ENCODE results near the gene KLRC2.
"Not testable (repeated sequence)": the region's sequence is repeated elsewhere in the genome, so short reads cannot be mapped to it uniquely, and the experiment has no call there.

- TF ChIP-seq CTCF (conservative IDR thresholded peaks at IDR 0.05); ZFX (IDR thresholded peaks at IDR 0.05): not testable (repeated sequence)
Measured at GRCh38 chr12:10481901-10482300, 46.1 kb upstream of the KLRC2 start.

Measured in C4-2B (cell line).